T-helper 9 cell (primary cell): Measurements from ENCODE around the gene ASB18.

Experiments
- DNase-seq: peaks from one replicate; pipeline ENCODE4 v3.0.0-alpha.2; 2020

Gene ASB18

DNA sequence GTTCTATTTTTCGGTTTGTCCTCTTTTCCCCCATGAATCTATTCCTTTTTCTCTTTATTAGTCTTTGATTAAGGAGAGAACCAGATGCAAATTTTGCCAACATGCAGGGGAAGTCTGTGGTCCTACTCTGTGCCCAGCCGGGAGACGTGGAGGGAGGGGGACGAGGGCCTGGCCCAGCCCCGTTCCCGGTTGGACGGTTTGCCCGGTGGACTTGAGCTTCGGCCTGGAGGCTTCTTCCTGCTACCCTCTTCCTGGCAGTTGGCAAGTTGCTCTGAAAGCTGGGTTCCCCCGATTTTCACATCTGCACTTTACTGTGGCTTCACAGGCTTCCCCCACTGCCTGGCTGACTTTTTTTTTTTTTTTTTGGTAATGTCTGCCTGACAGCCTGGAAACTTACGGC is 56.7 kb downstream of the ASB18 start:
- no peak for DNase-seq

DNA sequence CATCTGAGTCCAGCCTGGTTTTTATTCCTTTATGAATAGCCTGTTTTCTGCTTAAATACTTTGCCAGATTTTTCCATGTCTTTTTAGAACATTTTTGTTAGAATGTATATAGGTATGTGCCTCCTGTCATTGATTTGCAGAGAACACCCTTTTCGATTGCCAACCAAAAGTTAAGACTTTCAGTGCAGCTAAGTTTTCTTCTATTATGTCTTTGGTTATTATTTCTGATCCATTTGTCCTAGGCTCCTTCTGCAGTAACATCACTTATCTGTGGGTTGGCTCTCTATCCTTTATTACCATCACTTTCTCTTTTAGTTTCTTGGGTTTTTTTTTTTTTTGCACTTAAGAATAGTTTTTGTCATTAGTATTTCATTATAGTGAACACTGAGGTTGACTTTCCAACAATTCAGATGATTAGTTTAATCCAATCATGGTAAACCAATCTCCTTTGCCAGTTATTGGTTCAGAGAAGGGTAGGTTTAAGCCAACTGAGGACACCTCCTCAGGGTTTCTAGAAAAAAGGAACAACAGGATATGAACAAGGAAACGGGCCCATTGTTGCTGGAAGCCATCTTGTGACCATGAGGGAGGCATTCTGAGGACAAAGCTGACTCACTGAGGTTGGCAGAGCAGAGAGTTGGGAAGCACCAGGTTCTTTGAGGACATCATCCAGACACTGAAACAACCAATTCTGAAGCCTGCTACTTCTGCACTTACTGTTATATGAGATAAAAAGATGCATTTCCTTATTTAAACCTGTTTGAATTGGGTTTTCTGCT is 58.1 kb downstream of the ASB18 start:
- DNase-seq, result no peak

DNA sequence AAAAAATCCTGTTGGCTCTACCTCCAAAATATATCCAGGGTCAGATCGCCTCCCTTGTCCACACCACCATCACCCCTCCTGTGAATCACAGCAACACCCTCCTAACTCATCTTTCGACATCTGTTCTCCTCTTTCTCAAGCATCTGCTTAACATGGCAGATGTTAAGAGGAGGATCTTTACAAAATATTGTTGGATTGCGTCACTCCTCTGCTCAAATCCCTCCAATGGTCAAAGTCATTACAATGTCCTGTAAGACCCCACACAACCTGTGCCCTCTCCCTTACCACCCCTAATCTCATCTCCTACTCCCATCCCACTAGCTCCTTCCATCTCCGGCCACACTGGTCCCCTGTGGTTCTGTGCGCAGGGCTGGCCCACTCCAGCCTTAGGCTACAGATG is 59.3 kb downstream of the ASB18 start:
- no peak for DNase-seq

DNA sequence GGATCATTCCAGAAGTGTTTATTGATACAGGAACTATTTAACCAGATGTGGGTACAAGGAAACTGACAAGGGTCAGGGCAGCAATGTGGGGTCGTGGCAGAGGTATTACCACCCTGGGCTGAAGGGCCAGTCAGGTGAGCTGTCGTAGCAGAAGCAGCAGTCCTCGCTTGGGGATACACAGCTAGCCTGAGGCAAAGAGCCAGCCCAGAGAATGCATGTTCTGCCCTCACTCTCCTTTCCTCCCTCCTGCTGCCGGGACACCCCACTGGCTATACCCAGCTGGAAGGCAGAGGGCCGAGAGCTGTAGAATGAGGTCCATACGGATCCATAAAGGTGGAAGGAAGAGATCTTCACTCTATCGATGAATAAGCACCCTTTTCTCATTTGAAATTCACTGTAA is 63.8 kb downstream of the ASB18 start:
- DNase-seq, result no peak

DNA sequence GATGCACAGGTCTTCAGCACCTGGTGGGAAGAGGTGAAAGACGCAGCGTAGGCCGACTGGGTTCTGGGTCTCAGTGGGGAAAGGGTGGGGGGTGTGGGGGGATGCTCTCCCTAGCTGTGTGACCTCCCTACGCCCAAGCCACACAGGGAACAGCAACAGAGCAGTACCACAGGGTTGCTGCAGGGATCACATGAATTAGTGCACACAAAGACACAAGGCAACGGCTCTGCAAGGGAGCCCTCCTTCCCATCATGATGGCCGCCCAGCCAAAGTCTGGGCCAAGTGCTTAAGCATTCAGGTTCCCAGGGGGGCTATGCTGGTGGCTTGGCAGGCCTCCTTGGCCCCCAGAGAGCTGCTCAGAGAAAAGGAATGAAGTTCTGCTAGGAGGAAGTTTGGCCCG is 67.8 kb downstream of the ASB18 start:
- DNase-seq, result no peak

DNA sequence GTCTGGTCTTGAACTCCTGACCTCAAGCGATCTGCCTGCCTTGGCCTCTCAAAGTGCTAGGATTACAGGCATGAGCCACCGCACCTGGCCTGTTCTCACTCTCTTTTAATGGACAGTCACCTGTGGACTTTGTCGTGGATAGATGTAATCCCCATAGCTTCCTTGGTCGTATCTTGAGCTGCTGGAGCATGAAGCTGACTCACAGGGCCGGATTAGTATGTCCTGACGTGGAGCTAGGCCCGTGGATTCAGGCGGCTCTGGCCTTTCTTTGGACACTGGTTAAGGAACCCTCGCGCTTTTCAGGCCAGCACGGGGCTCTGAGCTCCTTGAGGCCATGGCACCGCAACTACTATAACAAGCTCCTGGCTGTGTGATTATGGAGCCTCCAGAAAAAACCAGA is 68.5 kb downstream of the ASB18 start:
- no peak for DNase-seq

DNA sequence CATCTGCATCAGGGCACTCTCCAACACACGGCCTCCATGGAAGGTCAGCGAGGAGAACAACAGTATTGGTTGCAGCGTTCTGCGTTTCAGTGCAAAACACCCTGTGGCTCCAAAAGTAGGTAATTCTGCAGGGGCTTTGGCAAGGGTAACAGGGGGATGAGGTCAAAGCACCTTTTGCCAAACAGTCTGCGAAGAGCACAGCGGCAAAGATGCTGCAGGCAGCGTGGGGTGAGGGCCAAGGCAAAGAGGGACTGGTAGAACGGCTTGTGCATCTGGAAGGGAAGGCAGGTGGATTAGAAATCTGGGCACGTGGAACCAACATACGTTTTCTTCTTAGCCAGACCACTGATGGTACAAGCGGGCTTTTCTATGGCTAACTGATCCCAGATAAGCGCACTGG is 69.4 kb downstream of the ASB18 start:
- no peak for DNase-seq

DNA sequence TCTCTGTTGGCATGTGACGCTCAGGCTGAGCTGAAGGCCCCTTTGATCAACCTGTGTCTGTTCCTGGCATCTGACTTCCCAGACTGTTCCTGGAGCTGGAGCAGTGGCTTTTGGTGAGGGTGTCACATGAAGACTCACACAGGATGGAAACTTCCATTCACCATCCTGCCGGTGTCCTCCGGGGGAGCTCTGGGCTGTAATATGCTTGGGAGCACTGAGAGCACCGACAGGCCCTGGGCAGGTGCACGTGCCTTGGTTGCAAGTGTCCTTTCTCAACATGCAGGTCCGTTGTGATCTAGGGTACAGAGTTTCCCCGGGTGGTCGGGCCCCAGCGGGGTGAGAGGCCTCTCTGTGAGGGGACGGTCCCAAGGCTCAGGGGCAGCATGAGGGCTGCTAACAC is 71.2 kb downstream of the ASB18 start:
- DNase-seq, result no peak

DNA sequence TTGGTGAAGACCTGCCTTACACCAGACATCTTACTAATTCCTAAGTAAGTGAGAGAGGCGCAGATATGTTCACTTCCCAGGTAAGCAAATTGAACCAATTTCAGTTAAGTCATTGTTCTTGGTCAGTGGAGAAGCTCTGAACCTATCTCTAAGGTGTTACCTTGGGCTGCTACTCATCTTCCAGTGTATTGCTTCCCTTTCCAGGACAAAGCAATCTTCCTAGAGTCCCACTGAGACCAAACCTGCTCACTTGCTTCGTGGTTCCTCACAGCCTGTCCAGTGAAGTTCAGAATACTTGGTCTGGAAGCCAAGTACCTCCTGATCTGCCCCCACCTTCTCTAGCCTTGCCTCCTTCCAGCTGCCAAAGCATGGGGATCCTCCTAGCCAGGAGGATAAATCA is 73.5 kb downstream of the ASB18 start:
- DNase-seq, result no peak

DNA sequence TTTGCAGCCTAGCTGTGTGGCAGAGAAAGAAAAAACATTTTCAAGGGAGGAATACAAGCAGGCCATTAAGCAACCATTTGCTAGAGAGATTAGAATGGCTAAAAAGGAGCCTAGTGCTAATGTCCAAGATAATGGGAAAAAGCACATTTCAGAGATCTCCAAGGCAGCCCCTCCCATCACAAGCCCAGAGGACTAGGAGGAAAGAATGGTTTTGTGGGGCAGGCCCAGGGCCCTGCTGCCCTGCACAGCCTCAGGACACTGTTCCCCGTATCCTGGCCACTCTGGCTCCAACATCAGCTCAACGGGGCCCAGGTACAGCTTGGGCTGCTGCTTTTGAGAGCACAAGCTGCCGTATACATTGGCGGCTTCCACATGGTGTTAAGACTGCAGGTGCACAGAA is 79.5 kb downstream of the ASB18 start:
- no peak for DNase-seq

DNA sequence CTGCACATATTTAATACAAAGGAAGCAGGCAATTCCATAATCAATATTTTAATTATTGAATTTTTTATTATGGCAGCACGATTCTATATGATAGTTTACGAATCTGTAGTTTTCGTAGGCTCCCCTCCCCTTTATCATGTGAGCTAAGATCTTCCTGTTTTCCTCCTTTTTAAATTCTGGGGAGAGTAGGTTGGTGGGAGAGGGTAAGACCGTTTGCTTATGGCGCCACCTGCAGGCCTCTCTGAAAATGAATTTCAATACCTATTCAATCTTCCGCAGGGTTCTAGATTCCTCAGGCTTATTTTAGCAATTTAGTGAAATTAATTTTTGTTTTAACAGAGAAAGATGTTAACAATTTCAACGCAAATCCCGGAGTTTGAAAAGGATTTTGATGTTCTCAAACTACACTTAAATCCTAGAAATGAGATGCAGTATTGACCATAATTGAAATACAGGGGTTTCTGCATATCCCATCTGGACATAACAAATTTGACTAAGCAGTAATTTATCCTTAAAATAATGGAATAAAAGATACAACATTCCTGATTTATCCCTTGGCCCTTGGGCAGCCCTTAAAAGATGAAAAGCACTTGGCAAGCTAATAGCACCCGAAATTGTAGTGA is 83.3 kb downstream of the ASB18 start:
- peak; percentile 23 for DNase-seq

DNA sequence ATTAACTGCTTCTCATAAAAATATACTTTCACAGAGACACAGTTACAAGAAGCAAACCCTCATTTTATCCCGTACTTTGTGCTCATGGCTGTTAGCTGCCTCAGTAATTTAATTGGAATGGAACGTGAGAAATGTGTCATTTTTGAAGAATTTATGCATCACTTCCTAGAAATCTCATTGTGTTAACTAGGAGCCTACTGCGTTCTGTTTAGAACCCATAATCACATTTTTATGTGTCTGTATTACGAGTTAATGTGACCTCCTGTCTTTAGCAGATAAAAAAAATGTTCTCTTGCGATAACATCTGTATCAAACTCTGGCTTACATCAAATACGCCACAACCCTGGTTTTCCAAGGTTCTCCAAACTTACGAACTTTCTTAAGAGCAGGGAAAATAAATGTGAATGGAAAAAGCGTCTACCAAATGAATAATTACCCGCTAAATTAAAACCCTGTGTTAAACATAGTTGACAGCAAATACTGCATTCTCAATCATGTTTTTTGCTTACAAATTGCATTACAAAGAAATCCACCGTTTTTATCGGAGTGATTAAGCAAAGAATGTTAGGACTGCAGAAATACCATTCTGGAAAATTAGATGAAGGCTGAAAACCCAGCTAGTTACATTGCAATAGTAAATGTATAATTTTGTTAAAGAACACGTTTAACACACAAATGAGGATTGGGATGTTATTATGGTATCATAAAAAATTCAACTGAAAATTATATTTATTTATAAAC is 84.0 kb downstream of the ASB18 start:
- no peak for DNase-seq

DNA sequence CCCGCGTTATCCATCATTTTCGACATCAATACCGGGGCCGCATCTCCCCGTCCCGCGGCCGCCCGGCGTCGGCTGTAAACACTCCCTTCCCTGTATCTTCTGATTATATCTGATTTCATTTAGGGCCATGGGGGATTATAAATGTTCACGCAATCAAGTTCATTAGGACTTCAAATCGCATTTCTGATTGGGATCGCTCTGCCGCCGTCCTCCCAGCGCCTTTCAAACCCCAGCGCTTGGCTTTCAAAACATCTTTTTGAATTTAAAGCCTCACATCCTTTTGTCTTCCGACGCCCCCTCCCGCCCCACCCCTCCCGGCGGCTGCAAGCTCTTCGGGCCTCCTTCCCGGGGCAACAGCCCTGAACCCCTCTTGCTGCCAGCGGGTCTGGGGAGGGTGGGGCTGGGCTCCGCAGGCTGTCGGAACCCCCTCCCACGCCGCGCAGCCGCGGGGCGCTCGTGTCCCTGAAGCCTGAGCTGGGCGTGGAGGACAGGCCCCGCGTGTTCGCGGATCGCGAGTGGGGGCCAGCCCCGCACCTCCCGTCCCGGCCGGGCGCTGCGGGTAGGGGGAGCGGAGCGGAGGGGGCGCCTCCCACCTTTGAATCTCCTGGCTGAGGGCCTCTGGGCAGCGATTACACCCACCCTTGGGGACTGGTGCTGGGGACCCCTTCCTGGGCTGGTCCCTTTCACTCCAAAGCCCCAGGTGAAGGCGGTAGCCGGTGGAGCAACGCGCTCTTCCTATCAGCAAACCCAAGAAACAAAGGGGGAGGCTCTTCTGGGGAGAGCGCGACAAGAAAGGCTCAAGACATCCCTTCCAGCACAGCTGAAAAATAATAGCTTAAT is 84.8 kb downstream of the ASB18 start:
- DNase-seq, result no peak

DNA sequence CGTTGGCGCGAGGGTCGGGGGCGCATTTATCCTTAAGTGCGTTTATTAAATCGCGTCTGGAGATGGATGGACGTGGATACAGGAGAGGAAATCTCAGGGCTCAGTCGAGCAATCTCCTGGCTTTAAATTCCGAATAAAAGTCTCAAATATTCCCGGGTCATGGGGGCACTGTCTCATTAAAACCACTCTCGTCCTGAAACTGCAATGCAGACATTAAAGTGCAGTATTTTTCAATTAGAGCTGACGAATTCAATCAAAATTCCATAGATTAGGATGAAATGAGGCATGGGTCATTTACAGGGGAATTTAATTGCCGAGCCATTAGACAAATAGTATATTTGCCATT is 85.3 kb downstream of the ASB18 start:
- no peak for DNase-seq

DNA sequence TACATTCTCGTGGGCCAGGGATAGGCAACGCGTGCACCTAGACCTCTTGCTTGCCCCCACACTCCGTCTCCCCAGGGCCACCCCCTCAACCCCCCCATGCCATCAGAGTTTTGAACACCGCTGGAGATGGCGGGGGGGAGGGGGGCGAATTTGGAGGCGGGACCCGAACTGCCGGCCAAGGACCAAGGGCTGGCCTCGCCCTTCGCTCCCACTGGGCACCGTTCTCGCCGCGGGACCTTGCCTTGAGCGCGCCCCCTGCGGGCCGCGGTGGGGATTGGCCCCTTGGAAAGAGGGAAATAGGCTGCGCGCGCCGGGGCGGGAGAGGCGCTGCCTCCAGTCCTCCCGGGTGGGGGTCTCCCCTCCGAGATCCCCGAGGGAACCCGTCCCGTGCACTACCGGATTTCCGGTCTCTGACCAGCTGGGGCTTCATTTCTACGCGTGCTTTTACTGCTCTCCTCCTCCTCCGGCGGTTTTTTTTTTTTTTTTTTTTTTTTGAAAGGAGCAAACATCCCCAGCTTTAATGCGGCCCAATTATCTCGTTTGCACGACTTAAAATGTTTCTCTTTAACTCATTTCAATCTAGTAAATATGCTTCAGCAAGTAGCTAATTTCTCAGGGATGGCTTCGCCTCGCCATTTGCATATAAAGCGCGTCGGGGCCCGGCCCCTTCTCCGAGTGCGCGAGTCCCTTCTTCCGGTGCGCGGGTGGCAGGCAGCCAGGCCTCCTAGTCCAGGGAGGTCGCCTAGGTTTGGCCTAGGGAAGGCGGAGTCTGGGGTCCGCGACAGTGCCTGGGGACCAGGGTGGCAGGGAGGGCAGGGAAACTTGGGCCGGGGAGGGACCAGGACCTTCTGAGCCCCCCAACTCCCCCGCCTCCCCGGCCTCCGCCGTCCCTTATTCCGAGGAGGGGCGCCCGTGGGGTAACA is 86.0 kb downstream of the ASB18 start:
- DNase-seq, result peak; percentile 13

DNA sequence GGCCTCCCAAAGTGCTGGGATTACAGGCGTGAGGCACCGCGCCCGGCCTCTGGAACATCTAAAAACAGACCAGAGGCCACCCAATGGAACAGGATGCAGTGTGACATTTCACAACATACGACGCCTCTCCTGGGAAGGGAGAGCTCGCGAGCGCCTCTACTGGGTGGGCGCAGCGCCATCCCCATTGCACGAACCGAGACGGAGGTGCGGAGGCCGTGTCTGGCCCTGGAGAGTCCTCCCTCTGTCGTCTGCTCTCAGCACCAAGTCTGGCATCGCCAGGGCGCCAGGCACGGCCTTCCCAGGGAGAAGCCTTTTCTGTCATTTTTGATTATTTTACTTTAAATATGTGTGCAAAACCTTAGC is 86.6 kb downstream of the ASB18 start:
- DNase-seq, result no peak

DNA sequence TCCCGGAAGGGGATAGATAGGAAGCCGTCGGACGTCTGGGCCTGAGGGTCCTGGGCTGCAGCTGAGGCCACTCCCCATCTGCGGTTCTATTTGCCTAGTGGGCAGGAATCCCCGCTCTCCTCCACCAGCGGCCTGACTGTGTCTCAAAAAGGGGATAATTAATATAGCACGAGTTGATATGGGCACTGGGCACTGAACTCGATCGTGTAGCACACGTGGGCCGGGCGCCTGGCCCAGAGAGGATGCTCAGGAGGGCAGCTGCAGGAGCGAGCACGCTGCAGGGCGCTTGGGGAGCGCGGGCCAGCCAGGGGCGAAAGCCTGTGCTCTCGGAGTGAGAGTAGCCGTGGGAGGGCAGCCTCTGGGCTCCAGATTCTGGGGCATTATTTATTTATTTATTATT is 87.3 kb downstream of the ASB18 start:
- DNase-seq, result no peak

DNA sequence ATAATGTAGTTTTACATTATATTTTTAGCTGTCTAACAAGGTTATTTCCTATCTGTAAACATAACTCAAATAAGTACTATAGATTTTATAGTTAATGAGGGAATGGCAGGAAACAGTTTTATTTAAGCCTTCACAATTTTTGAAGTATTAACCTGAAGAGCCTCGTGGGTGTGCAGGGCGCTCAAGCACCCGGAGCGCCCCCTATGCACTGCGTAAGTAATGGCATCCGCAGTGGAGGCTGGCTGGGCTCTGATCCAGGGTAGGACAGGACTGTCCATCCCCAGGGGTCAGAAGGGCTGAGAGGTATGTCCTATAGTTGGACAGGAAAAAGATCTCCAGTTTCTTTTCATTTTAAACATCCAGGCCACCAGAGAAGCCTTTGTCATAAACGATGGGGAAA is 87.8 kb downstream of the ASB18 start:
- no peak for DNase-seq

DNA sequence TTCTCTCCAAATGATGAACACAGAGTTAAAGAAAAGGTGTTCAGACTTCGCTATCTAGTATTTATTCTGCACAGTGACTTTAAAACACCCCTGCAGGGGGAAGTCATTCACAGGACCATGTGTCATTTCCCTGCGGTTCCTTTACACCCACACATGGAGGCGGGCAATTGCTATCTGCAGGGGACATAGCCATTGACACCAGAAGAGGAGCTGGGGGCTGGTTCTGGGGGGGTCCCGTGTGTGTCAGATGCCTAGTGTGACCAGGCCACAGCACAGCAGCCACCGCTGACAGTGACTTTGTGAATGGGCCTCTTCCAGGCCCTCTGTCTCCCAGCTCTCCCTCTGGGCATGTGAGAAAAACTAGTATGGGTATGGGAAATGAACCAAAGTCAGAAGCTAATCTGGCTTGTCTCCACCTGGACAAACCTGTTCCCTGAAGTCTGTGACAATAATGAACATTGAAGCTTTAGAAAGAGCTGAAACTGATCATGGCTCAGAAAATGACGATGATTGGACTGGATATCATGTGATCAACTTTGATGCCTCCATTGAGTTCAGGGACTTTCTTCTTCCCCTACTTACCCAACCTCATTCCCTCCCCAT is 88.6 kb downstream of the ASB18 start:
- no peak for DNase-seq

DNA sequence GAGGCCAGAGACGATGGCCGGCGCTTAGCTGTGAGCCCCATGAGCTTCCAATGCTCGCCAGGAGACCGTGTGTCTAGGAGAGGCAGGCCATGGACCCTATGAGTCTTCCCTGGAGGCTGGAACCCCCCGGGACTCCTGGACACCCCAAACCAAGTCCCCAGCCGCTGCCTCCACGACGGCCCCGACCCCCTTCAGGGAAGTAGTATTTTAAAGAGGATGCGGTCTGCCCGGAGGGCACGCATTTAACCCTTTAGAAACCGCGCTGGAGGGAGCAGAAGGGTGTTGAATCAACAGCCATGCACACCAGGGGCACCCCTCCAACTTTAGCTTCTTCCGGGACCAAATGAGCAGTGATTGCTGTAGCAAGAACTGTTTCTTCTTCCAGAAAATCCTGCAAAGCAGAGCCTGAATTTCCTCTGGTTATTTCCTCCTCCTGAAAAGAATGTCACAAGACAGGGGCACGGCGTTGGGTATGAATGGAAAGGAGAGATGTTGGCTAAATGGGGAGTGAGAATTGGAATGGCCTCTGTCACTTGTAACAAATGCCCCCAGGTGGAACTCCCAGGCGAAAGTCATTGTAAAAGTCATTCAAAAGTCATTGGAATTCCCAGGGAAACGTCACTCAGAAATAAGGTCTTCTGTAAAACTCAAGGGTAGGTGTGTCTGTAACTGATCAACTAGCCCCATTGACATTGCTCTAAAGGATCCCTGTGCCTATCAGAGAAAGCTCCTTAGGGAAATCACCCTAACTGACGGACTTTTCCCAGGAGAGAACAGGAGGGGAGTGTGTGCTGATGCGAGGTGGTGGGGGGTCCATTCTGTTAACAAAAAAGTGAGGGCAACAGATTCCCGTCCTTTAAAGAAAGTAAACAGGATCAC is 90.2 kb downstream of the ASB18 start:
- DNase-seq, result no peak
